Caco-2 (cell line): ENCODE measurements around the gene ITGAV. TPM values are rescaled to one million over a fixed set of nuclear protein-coding genes. Genes with fewer than 3 reads are reported as not detected.

Source experiments
- BruUV-seq: library from RNA; stranded (reverse); fragments of 400-500 nt; replicated peaks from 2 replicates; lab custom pipeline; 2021; lab: Mats Ljungman, UMichigan
- CTCF ChIA-PET: fragments of 300-600 bp; sonication (Branson Sonifier 250); formaldehyde crosslinking; loops from one replicate; lab custom pipeline; 2022; ENCODE audit warnings: antibody characterized with exemption; lab: Charles Lee
- POLR2A ChIA-PET: fragments of 300-600 bp; sonication (Branson Sonifier 250); formaldehyde crosslinking; loops from one replicate; lab custom pipeline; 2022; ENCODE audit warnings: antibody characterized with exemption; lab: Charles Lee
- DNase-seq, 2 experiments: peaks; one replicate each; pipeline versions ENCODE4 v3.0.0 to v3.0.0-alpha.2; 2020 to 2022
- H3K27me3 ChIP-seq: replicated peaks from 2 replicates; pipeline ENCODE4 v1.6.0; 2011; ENCODE audit warnings: low read length; ENCODE audit not compliant: control insufficient read depth, insufficient read depth
- H3K36me3 ChIP-seq: 2 replicates; pipeline ENCODE4 v1.5.1; 2011; ENCODE audit warnings: low read length; ENCODE audit not compliant: control insufficient read depth, insufficient read depth
- H3K4me1 ChIP-seq: fragments of 250-450 bp; sonication (Bioruptor Pico); 2 replicates; pipeline ENCODE4 v1.5.1; 2020; ENCODE audit warnings: mild to moderate bottlenecking
- H3K4me3 ChIP-seq: 2 replicates; pipeline ENCODE4 v1.5.1; 2011; ENCODE audit warnings: low read depth, mild to moderate bottlenecking, control low read depth, low read length
- H3K9me3 ChIP-seq: fragments of 250-450 bp; sonication (Bioruptor Pico); 2 replicates; pipeline ENCODE4 v1.5.1; 2020; ENCODE audit warnings: mild to moderate bottlenecking, moderate library complexity
- H3K27ac Mint-ChIP-seq: one replicate; pipeline ENCODE4 v1.8.0; 2022; ENCODE audit warnings: mixed read lengths; ENCODE audit not compliant: unreplicated experiment
- H3K27me3 Mint-ChIP-seq: one replicate; pipeline ENCODE4 v1.8.0; 2022; ENCODE audit warnings: mixed read lengths; ENCODE audit not compliant: insufficient read depth, unreplicated experiment
- H3K36me3 Mint-ChIP-seq: one replicate; pipeline ENCODE4 v1.8.0; 2022; ENCODE audit warnings: mild to moderate bottlenecking, mixed read lengths; ENCODE audit not compliant: insufficient read depth, unreplicated experiment
- H3K4me1 Mint-ChIP-seq: one replicate; pipeline ENCODE4 v1.8.0; 2022; ENCODE audit warnings: low read depth, mixed read lengths; ENCODE audit not compliant: unreplicated experiment
- H3K4me3 Mint-ChIP-seq: one replicate; pipeline ENCODE4 v1.8.0; 2022; ENCODE audit warnings: mild to moderate bottlenecking, moderate library complexity, mixed read lengths; ENCODE audit not compliant: unreplicated experiment
- H3K9me3 Mint-ChIP-seq: one replicate; pipeline ENCODE4 v1.8.0; 2022; ENCODE audit warnings: mixed read lengths; ENCODE audit not compliant: unreplicated experiment
- CTCF ChIP-seq, 2 experiments: fragments of 200-600 bp in 1 of 2; IDR thresholded peaks; 1 replicate in 1 of 2; 2 replicates in 1 of 2; pipeline versions ENCODE4 v1.5.1 to v1.8.0; 2011 to 2022; ENCODE audit warnings: antibody characterized with exemption in 1 of 2, control low read depth in 1 of 2, inconsistent platforms in 1 of 2, low read depth in 1 of 2, low read length in 1 of 2, mild to moderate bottlenecking in 1 of 2, moderate library complexity in 1 of 2; ENCODE audit not compliant: insufficient read depth in 1 of 2, severe bottlenecking in 1 of 2, unreplicated experiment in 1 of 2
- intact Hi-C: fragments of 100-400 bp; cut with micrococcal nuclease; formaldehyde crosslinking; loops from one replicate; pipeline ENCODE4 v1.10.0; 2022; ENCODE audit not compliant: unreplicated experiment
- total RNA-seq: library from RNA; stranded (reverse); gene quantifications from 2 replicates; pipeline ENCODE4 v1.2.3, GENCODE V29; 2022

The ITGAV gene
- total RNA-seq, 1 experiment from 2014 or later: 42.6 TPM

GRCh38 chr2:186617148-186617547, 27.3 kb downstream of the ITGAV start:
- Histone ChIP-seq H3K9me3 (no peaks in the 10 kb centered on the region), H3K4me3 (no peak overlapping the region), H3K4me1 (no peaks in the 10 kb centered on the region), H3K27me3 (no peaks in the 10 kb centered on the region), H3K36me3 (no peaks in the 10 kb centered on the region)
- TF ChIP-seq CTCF (IDR thresholded peaks at IDR 0.05; ENCODE audit: insufficient read depth in 1 of 2, low read depth in 1 of 2, low read length in 1 of 2, severe bottlenecking in 1 of 2, unreplicated experiment in 1 of 2): no peak
- H3K36me3 Mint-ChIP-seq: no peaks in the 10 kb centered on the region
- no peaks in the 10 kb centered on the region for H3K27me3 Mint-ChIP-seq
- intact Hi-C loops: no loop called here
- H3K4me3 Mint-ChIP-seq: no peak overlapping the region
- POLR2A ChIA-PET: no interaction called here
- no peak for DNase-seq
- H3K9me3 Mint-ChIP-seq: no peaks in the 10 kb centered on the region
- no TSS peak for BruUV-seq
- H3K4me1 Mint-ChIP-seq: no peaks in the 10 kb centered on the region
- CTCF ChIA-PET: no interaction called here
- H3K27ac Mint-ChIP-seq: no peak overlapping the region

- Mint-ChIP-seq H3K4me1 (no peaks in the 10 kb centered on the region), H3K27ac (no peak overlapping the region), H3K4me3 (no peak overlapping the region), H3K27me3 (no peaks in the 10 kb centered on the region), H3K9me3 (no peaks in the 10 kb centered on the region), H3K36me3 (peaks cover 3% of the 10 kb centered on the region)
- ChIA-PET CTCF (no interaction called here), POLR2A (no interaction called here)
- no TSS peak for BruUV-seq
- DNase-seq: no peak
- intact Hi-C loops: no loop called here
- Histone ChIP-seq H3K4me1 (no peaks in the 10 kb centered on the region), H3K9me3 (no peaks in the 10 kb centered on the region), H3K36me3 (no peaks in the 10 kb centered on the region), H3K27me3 (no peaks in the 10 kb centered on the region), H3K4me3 (no peak overlapping the region)
- TF ChIP-seq CTCF (IDR thresholded peaks at IDR 0.05; ENCODE audit: insufficient read depth in 1 of 2, low read depth in 1 of 2, low read length in 1 of 2, severe bottlenecking in 1 of 2, unreplicated experiment in 1 of 2): no peak
Observed at GRCh38 chr2:186617771-186618170, 27.9 kb downstream of the ITGAV start.

- no peak overlapping the region for H3K27ac Mint-ChIP-seq
- CTCF ChIA-PET: no interaction called here
- no peaks in the 10 kb centered on the region for H3K9me3 Mint-ChIP-seq
- no peaks in the 10 kb centered on the region for H3K4me1 Mint-ChIP-seq
- BruUV-seq: no TSS peak
- no peak for DNase-seq
- H3K27me3 Mint-ChIP-seq: no peaks in the 10 kb centered on the region
- no peak for TF ChIP-seq CTCF (IDR thresholded peaks at IDR 0.05; ENCODE audit: insufficient read depth in 1 of 2, low read depth in 1 of 2, low read length in 1 of 2, severe bottlenecking in 1 of 2, unreplicated experiment in 1 of 2)
- H3K4me3 ChIP-seq: no peak overlapping the region
- intact Hi-C loops: no loop called here
- POLR2A ChIA-PET: no interaction called here
- no peaks in the 10 kb centered on the region for H3K36me3 ChIP-seq
- H3K4me3 Mint-ChIP-seq: no peak overlapping the region
- no peaks in the 10 kb centered on the region for H3K4me1 ChIP-seq
- peaks cover 12% of the 10 kb centered on the region for H3K36me3 Mint-ChIP-seq
- H3K9me3 ChIP-seq: no peaks in the 10 kb centered on the region
- H3K27me3 ChIP-seq: no peaks in the 10 kb centered on the region
Observed at GRCh38 chr2:186618696-186619095, 28.8 kb downstream of the ITGAV start.
